ENCODE results near the gene ZMIZ1. TPM values are rescaled to one million over a fixed set of nuclear protein-coding genes. Genes with fewer than 3 reads are reported as not detected.

Gene ZMIZ1
- total RNA-seq, 1 donor from 2014 or later: 11.5 TPM

DNA sequence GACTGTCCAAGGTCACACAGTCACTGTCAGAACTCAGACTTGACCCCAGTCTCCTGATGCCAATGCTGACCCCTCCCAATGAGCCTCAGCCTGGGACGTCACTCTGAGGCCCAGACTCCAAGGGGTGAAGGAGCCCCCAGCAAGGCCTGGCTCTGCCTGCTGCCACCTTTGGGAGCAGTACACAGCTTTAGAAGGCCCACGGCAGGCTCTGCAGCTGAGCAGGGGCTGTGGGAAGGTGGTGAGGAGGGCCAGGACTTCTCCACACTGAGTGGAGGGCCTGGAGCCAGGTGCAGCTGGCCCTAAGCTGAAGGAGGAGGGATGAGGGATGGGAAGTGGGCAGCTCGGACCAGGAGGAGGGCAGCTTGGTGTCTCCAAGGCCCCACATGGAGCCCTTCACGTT is 23.9 kb upstream of the ZMIZ1 start:
- Histone ChIP-seq H3K4me1 (ENCODE audit: control insufficient read depth in 3 of 3, insufficient read depth in 3 of 3, low read length in 3 of 3) (peaks cover 4 to 15% (median 10%) of the 10 kb centered on the region in 3 donors), H3K27ac (ENCODE audit: low read depth, low read length) (no peak overlapping the region), H3K4me3 (ENCODE audit: low read length in 3 of 3) (no peak overlapping the region), H3K27me3 (ENCODE audit: control insufficient read depth in 3 of 3, insufficient read depth in 3 of 3, low read length in 3 of 3) (no peaks in the 10 kb centered on the region), H3K9ac (ENCODE audit: low read depth in 1 of 3, low read length in 3 of 3) (no peak overlapping the region), H3K9me3 (ENCODE audit: control insufficient read depth in 3 of 3, low read length in 3 of 3) (no peaks in the 10 kb centered on the region), H3K36me3 (ENCODE audit: control insufficient read depth in 3 of 3, insufficient read depth in 3 of 3, low read length in 3 of 3) (no peaks in the 10 kb centered on the region)

- no peaks in the 10 kb centered on the region for H3K36me3 ChIP-seq (ENCODE audit: control insufficient read depth in 3 of 3, insufficient read depth in 3 of 3, low read length in 3 of 3)
Observed at GRCh38 chr10:79045566-79046175, 23.1 kb upstream of the ZMIZ1 start.

GRCh38 chr10:79046326-79046725 is 22.4 kb upstream of the ZMIZ1 start:
- peaks cover 4 to 15% (median 10%) of the 10 kb centered on the region in 3 donors for H3K4me1 ChIP-seq (ENCODE audit: control insufficient read depth in 3 of 3, insufficient read depth in 3 of 3, low read length in 3 of 3)
- no peak overlapping the region for H3K27ac ChIP-seq (ENCODE audit: low read depth, low read length)
- H3K4me3 ChIP-seq (ENCODE audit: low read length in 3 of 3): no peak overlapping the region
- H3K9ac ChIP-seq (ENCODE audit: low read depth in 1 of 3, low read length in 3 of 3): no peak overlapping the region
- no peaks in the 10 kb centered on the region for H3K9me3 ChIP-seq (ENCODE audit: control insufficient read depth in 3 of 3, low read length in 3 of 3)
- H3K36me3 ChIP-seq (ENCODE audit: control insufficient read depth in 3 of 3, insufficient read depth in 3 of 3, low read length in 3 of 3): no peaks in the 10 kb centered on the region
- H3K27me3 ChIP-seq (ENCODE audit: control insufficient read depth in 3 of 3, insufficient read depth in 3 of 3, low read length in 3 of 3): no peaks in the 10 kb centered on the region

More at GRCh38 chr10:79045566-79046175, 23.1 kb upstream of the ZMIZ1 start:
- Histone ChIP-seq H3K4me3 (ENCODE audit: low read length in 3 of 3) (no peak overlapping the region), H3K9me3 (ENCODE audit: control insufficient read depth in 3 of 3, low read length in 3 of 3) (no peaks in the 10 kb centered on the region), H3K27me3 (ENCODE audit: control insufficient read depth in 3 of 3, insufficient read depth in 3 of 3, low read length in 3 of 3) (no peaks in the 10 kb centered on the region), H3K4me1 (ENCODE audit: control insufficient read depth in 3 of 3, insufficient read depth in 3 of 3, low read length in 3 of 3) (peaks cover 4 to 15% (median 10%) of the 10 kb centered on the region in 3 donors), H3K27ac (ENCODE audit: low read depth, low read length) (no peak overlapping the region), H3K9ac (ENCODE audit: low read depth in 1 of 3, low read length in 3 of 3) (no peak overlapping the region)

GRCh38 chr10:79046741-79047583 is 21.8 kb upstream of the ZMIZ1 start:
- Histone ChIP-seq H3K4me3 (ENCODE audit: low read length in 3 of 3) (no peak overlapping the region), H3K9me3 (ENCODE audit: control insufficient read depth in 3 of 3, low read length in 3 of 3) (no peaks in the 10 kb centered on the region), H3K9ac (ENCODE audit: low read depth in 1 of 3, low read length in 3 of 3) (no peak overlapping the region), H3K4me1 (ENCODE audit: control insufficient read depth in 3 of 3, insufficient read depth in 3 of 3, low read length in 3 of 3) (peaks cover 4 to 15% (median 10%) of the 10 kb centered on the region in 3 donors), H3K27ac (ENCODE audit: low read depth, low read length) (no peak overlapping the region), H3K36me3 (ENCODE audit: control insufficient read depth in 3 of 3, insufficient read depth in 3 of 3, low read length in 3 of 3) (no peaks in the 10 kb centered on the region), H3K27me3 (ENCODE audit: control insufficient read depth in 3 of 3, insufficient read depth in 3 of 3, low read length in 3 of 3) (no peaks in the 10 kb centered on the region)

- H3K4me1 ChIP-seq (ENCODE audit: control insufficient read depth in 3 of 3, insufficient read depth in 3 of 3, low read length in 3 of 3): peaks cover 4 to 15% (median 10%) of the 10 kb centered on the region in 3 donors
- peak overlapping the region in 1 of 3 donors; percentile 33 for H3K9ac ChIP-seq (ENCODE audit: low read depth in 1 of 3, low read length in 3 of 3)
- H3K9me3 ChIP-seq (ENCODE audit: control insufficient read depth in 3 of 3, low read length in 3 of 3): no peaks in the 10 kb centered on the region
- no peaks in the 10 kb centered on the region for H3K27me3 ChIP-seq (ENCODE audit: control insufficient read depth in 3 of 3, insufficient read depth in 3 of 3, low read length in 3 of 3)
- H3K36me3 ChIP-seq (ENCODE audit: control insufficient read depth in 3 of 3, insufficient read depth in 3 of 3, low read length in 3 of 3): no peaks in the 10 kb centered on the region
- H3K27ac ChIP-seq (ENCODE audit: low read depth, low read length): no peak overlapping the region
- no peak overlapping the region for H3K4me3 ChIP-seq (ENCODE audit: low read length in 3 of 3)
Observed at GRCh38 chr10:79047584-79047874, 21.2 kb upstream of the ZMIZ1 start.

DNA sequence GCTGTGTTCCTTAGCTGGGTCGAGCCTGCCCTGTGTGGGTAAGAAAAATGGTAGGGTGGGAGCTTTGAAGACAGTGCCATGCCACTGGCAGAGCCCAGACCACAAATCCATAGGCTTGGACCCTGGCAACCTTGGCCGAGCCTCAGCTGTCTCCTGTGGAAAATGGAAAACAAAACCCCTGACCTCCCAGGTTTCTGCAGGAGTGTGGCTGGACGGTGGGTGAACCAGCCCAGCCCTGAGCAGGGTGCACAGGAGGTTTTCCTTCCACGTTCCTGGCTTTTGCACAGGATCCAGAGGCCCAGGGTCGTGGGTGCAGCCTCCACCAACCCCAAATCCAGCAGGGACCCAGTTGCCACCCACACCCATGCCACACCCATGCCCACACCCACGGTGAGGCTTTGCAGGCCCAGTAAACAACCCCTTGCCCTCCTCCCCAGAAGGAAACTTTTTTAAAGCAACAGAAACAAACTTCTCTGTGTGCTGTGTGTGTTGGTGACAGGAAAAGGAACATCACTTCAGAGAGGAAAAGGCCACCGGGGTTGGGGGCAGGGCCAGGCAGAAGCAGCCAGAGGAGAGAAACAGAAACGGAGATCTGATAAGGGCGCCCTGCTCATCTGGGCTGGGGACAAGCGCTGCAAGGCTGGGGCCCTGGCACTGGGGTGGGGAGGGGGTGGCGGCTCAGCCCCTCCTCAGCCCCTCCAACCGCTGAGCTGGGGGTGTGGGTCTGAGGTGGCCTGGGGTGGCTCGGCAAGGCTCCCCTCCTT is 20.7 kb upstream of the ZMIZ1 start:
- Histone ChIP-seq H3K27ac (ENCODE audit: low read depth, low read length) (no peak overlapping the region), H3K4me3 (ENCODE audit: low read length in 3 of 3) (no peak overlapping the region)

GRCh38 chr10:79048639-79049550 is 19.9 kb upstream of the ZMIZ1 start:
- no peaks in the 10 kb centered on the region for H3K27me3 ChIP-seq (ENCODE audit: control insufficient read depth in 3 of 3, insufficient read depth in 3 of 3, low read length in 3 of 3)
- H3K4me3 ChIP-seq (ENCODE audit: low read length in 3 of 3): no peak overlapping the region
- no peaks in the 10 kb centered on the region for H3K9me3 ChIP-seq (ENCODE audit: control insufficient read depth in 3 of 3, low read length in 3 of 3)
- peaks cover 4 to 15% (median 10%) of the 10 kb centered on the region in 3 donors for H3K4me1 ChIP-seq (ENCODE audit: control insufficient read depth in 3 of 3, insufficient read depth in 3 of 3, low read length in 3 of 3)
- H3K9ac ChIP-seq (ENCODE audit: low read depth in 1 of 3, low read length in 3 of 3): no peak overlapping the region
- H3K36me3 ChIP-seq (ENCODE audit: control insufficient read depth in 3 of 3, insufficient read depth in 3 of 3, low read length in 3 of 3): no peaks in the 10 kb centered on the region
- H3K27ac ChIP-seq (ENCODE audit: low read depth, low read length): no peak overlapping the region

More for the DNA sequence above, 20.7 kb upstream of the ZMIZ1 start:
- no peaks in the 10 kb centered on the region for H3K27me3 ChIP-seq (ENCODE audit: control insufficient read depth in 3 of 3, insufficient read depth in 3 of 3, low read length in 3 of 3)
- peak overlapping the region in 1 of 3 donors; percentile 33 for H3K9ac ChIP-seq (ENCODE audit: low read depth in 1 of 3, low read length in 3 of 3)
- H3K9me3 ChIP-seq (ENCODE audit: control insufficient read depth in 3 of 3, low read length in 3 of 3): no peaks in the 10 kb centered on the region
- H3K4me1 ChIP-seq (ENCODE audit: control insufficient read depth in 3 of 3, insufficient read depth in 3 of 3, low read length in 3 of 3): peaks cover 4 to 15% (median 10%) of the 10 kb centered on the region in 3 donors
- no peaks in the 10 kb centered on the region for H3K36me3 ChIP-seq (ENCODE audit: control insufficient read depth in 3 of 3, insufficient read depth in 3 of 3, low read length in 3 of 3)

DNA sequence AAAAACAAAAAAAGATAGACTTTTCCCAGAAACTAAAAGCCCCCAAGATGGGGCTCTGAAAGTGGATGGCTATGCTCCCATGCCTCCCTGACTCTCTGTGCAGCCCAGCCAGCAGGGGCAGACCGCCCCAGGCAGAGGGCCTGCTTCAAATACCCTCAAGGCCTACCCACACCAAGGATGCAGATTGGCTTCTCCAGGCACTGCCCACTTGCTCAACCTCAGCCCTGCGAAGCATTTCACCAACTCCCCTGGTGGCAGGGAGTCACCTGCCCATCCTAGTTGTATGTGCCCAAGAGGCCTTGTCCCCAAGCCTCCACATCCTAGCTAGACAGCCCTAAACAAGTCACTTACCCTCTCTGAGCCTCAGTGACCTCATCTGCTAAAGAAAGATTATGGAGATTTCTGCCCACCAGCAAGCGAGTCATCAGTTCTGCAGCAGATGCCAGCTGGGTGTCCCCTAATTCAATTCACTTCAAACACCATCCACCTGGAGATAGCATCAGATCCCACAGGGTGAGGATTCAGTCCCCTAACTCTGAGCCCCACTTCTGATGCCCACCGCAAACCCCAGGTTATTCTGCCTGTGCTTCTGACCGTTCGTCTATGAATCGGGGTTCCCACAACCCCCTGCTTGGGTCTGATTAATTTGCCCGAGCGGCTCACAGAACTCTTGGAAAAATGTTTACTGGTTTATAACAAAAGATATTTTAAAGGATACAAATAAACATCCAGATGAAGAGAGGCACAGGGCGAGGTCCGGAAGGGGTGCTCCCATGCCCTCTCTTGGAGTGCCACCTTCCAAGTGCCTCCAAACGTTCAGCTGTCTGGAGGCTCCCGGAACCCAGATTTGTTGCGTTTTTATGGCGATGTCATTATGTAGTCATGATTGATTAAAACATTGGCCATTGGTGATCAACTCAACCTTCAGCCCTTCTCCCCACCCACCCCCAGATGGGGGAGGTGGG is 18.6 kb upstream of the ZMIZ1 start:
- Histone ChIP-seq H3K4me1 (ENCODE audit: control insufficient read depth in 3 of 3, insufficient read depth in 3 of 3, low read length in 3 of 3) (peaks cover 4 to 15% (median 10%) of the 10 kb centered on the region in 3 donors), H3K4me3 (ENCODE audit: low read length in 3 of 3) (no peak overlapping the region), H3K9me3 (ENCODE audit: control insufficient read depth in 3 of 3, low read length in 3 of 3) (no peaks in the 10 kb centered on the region)

More for the DNA sequence above, 18.6 kb upstream of the ZMIZ1 start:
- H3K36me3 ChIP-seq (ENCODE audit: control insufficient read depth in 3 of 3, insufficient read depth in 3 of 3, low read length in 3 of 3): no peaks in the 10 kb centered on the region
- H3K9ac ChIP-seq (ENCODE audit: low read depth in 1 of 3, low read length in 3 of 3): no peak overlapping the region
- H3K27ac ChIP-seq (ENCODE audit: low read depth, low read length): no peak overlapping the region
- H3K27me3 ChIP-seq (ENCODE audit: control insufficient read depth in 3 of 3, insufficient read depth in 3 of 3, low read length in 3 of 3): peaks cover 0 to 4% (median 0%) of the 10 kb centered on the region in 3 donors

Measured in skeletal muscle tissue (tissue), 4 donors.